WTC11 (cell line): ENCODE measurements around the gene ARHGEF37. TPM values are rescaled to one million over a fixed set of nuclear protein-coding genes. Genes with fewer than 3 reads are reported as not detected.

Source experiments
- ATAC-seq: fragments of 200-7000 bp; cut with Tn5 transposase; 2 replicates; pipeline ENCODE4 v1.10.0; 2021; ENCODE audit warnings: mild to moderate bottlenecking, moderate library complexity
- CTCF ChIA-PET: fragments of 300-600 bp; sonication (Branson Sonifier 250); formaldehyde crosslinking; loops from one replicate; lab custom pipeline; 2021; ENCODE audit warnings: antibody characterized with exemption; lab: Charles Lee
- POLR2A ChIA-PET: fragments of 350-600 bp; sonication (Branson Sonifier 250); formaldehyde crosslinking; loops from one replicate; lab custom pipeline; 2021; ENCODE audit warnings: antibody characterized with exemption; lab: Charles Lee
- DNase-seq: peaks from one replicate; pipeline ENCODE4 v3.0.0; 2021; ENCODE audit warnings: low spot score
- H3K27ac Mint-ChIP-seq: 2 replicates; pipeline ENCODE4 v1.8.0; 2021; ENCODE audit warnings: mixed read lengths
- H3K27me3 Mint-ChIP-seq: 2 replicates; pipeline ENCODE4 v1.8.0; 2021; ENCODE audit warnings: low read depth, mild to moderate bottlenecking, moderate library complexity, mixed read lengths
- H3K36me3 Mint-ChIP-seq: 2 replicates; pipeline ENCODE4 v1.8.0; 2021; ENCODE audit warnings: mixed read lengths
- H3K4me1 Mint-ChIP-seq: 2 replicates; pipeline ENCODE4 v1.8.0; 2022; ENCODE audit warnings: mixed read lengths
- H3K4me3 Mint-ChIP-seq: 2 replicates; pipeline ENCODE4 v1.8.0; 2021; ENCODE audit warnings: mild to moderate bottlenecking, moderate library complexity, mixed read lengths
- H3K9me3 Mint-ChIP-seq: 2 replicates; pipeline ENCODE4 v1.8.0; 2021; ENCODE audit warnings: mixed read lengths
- ATF1 ChIP-seq: sonication (generic); formaldehyde crosslinking; IDR thresholded peaks from 2 replicates; pipeline ENCODE4 v1.8.1; 2023; ENCODE audit warnings: mild to moderate bottlenecking, moderate library complexity, missing genetic modification reagents
- CREM ChIP-seq: sonication (generic); formaldehyde crosslinking; IDR thresholded peaks from 2 replicates; pipeline ENCODE4 v1.8.1; 2022; ENCODE audit warnings: mild to moderate bottlenecking, missing genetic modification reagents, moderate library complexity
- ESRRA ChIP-seq: sonication (generic); formaldehyde crosslinking; IDR thresholded peaks from 2 replicates; pipeline ENCODE4 v1.8.1; 2022; ENCODE audit warnings: mild to moderate bottlenecking, missing genetic modification reagents, borderline replicate concordance
- GABPB1 ChIP-seq: sonication (generic); formaldehyde crosslinking; IDR thresholded peaks from 2 replicates; pipeline ENCODE4 v1.8.1; 2023; ENCODE audit warnings: mild to moderate bottlenecking, missing genetic modification reagents
- GTF2I ChIP-seq: fragments of 250-450 bp; sonication (Bioruptor Pico); conservative IDR thresholded peaks from 2 replicates; pipeline ENCODE4 v1.4.0; 2021; ENCODE audit warnings: mild to moderate bottlenecking
- NFE2L1 ChIP-seq: sonication (generic); formaldehyde crosslinking; IDR thresholded peaks from 2 replicates; pipeline ENCODE4 v1.8.1; 2023; ENCODE audit warnings: missing genetic modification reagents
- NFYB ChIP-seq: sonication (generic); formaldehyde crosslinking; conservative IDR thresholded peaks from 2 replicates; pipeline ENCODE4 v1.8.0; 2022; ENCODE audit warnings: low read depth, missing genetic modification reagents
- NR2C2 ChIP-seq: sonication (generic); formaldehyde crosslinking; IDR thresholded peaks from 2 replicates; pipeline ENCODE4 v1.8.0; 2022; ENCODE audit warnings: mild to moderate bottlenecking, missing genetic modification reagents
- NR3C1 ChIP-seq: sonication (generic); formaldehyde crosslinking; conservative IDR thresholded peaks from 2 replicates; pipeline ENCODE4 v1.8.1; 2023; ENCODE audit warnings: low read depth, mild to moderate bottlenecking, missing genetic modification reagents
- RORB ChIP-seq: fragments of 250-450 bp; sonication (Bioruptor Pico); IDR thresholded peaks from 2 replicates; pipeline ENCODE4 v1.9.0; 2021; ENCODE audit warnings: mild to moderate bottlenecking
- SMAD3 ChIP-seq: sonication (generic); formaldehyde crosslinking; IDR thresholded peaks from 2 replicates; pipeline ENCODE4 v1.8.0; 2022; ENCODE audit warnings: missing genetic modification reagents, mild to moderate bottlenecking, borderline replicate concordance
- TCF7 ChIP-seq: sonication (generic); formaldehyde crosslinking; IDR thresholded peaks from 2 replicates; pipeline ENCODE4 v1.8.0; 2022; ENCODE audit warnings: mild to moderate bottlenecking, low read depth, missing genetic modification reagents, moderate library complexity
- TEAD1 ChIP-seq: sonication (generic); formaldehyde crosslinking; IDR thresholded peaks from 2 replicates; pipeline ENCODE4 v1.8.0; 2022; ENCODE audit warnings: mild to moderate bottlenecking, missing genetic modification reagents
- ZNF317 ChIP-seq: sonication (generic); formaldehyde crosslinking; IDR thresholded peaks from 2 replicates; pipeline ENCODE4 v1.8.1; 2023; ENCODE audit warnings: low read depth, mild to moderate bottlenecking, moderate library complexity, missing genetic modification reagents, borderline replicate concordance
- total RNA-seq: library from RNA; stranded (reverse); gene quantifications from 3 replicates; pipeline ENCODE4 v1.2.3, GENCODE V29; 2021
- TF ChIP-seq, protein P1 (sequence below): fragments of 250-450 bp; sonication (Bioruptor Pico); IDR thresholded peaks from 2 replicates; pipeline ENCODE4 v1.9.0; 2021; ENCODE audit warnings: mild to moderate bottlenecking
- TF ChIP-seq, protein P2 (sequence below): sonication (generic); formaldehyde crosslinking; conservative IDR thresholded peaks from 2 replicates; pipeline ENCODE4 v1.8.1; 2022; ENCODE audit warnings: mild to moderate bottlenecking, missing genetic modification reagents
- TF ChIP-seq, protein P3 (sequence below): sonication (generic); formaldehyde crosslinking; IDR thresholded peaks from 2 replicates; pipeline ENCODE4 v1.8.0; 2023; ENCODE audit warnings: missing genetic modification reagents
- TF ChIP-seq, protein P4 (sequence below): fragments of 250-450 bp; sonication (Bioruptor Pico); IDR thresholded peaks from 2 replicates; pipeline ENCODE4 v1.8.0; 2021; ENCODE audit warnings: mild to moderate bottlenecking
- TF ChIP-seq, protein P5 (sequence below): sonication (generic); formaldehyde crosslinking; IDR thresholded peaks from 2 replicates; pipeline ENCODE4 v1.8.0; 2023; ENCODE audit warnings: missing genetic modification reagents, mild to moderate bottlenecking, borderline replicate concordance
- TF ChIP-seq, protein P6 (sequence below): sonication (generic); formaldehyde crosslinking; IDR thresholded peaks from 2 replicates; pipeline ENCODE4 v1.8.0; 2022; ENCODE audit warnings: mild to moderate bottlenecking, missing genetic modification reagents

The ARHGEF37 gene
- total RNA-seq, 1 experiment from 2014 or later: 1.1 TPM

DNA sequence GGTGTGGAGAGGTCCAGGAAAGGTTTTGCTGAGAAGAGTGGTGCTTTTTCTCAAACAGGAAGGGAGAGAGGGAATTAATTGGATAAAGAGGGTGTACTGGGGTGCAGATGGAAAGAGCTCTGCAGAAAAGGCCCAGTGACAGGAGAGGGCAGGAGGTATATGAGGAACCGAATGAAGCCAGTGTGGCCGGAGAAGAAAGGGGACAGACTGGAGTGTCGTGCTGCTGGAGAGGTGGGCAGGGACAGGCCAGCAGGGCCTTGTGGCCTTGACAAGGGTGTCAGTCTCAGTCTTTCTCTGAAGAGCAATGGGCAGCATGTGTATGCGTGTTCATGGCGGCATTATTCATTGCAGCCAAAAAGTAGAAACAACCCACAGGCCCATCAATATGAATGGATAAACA is 48.1 kb downstream of the ARHGEF37 start:
- CTCF ChIA-PET: interaction anchor here (2.2 kb wide), 1 partner anchor 11 kb away, joined by 14 read pairs; no protein-coding TSS in a partner anchor

DNA sequence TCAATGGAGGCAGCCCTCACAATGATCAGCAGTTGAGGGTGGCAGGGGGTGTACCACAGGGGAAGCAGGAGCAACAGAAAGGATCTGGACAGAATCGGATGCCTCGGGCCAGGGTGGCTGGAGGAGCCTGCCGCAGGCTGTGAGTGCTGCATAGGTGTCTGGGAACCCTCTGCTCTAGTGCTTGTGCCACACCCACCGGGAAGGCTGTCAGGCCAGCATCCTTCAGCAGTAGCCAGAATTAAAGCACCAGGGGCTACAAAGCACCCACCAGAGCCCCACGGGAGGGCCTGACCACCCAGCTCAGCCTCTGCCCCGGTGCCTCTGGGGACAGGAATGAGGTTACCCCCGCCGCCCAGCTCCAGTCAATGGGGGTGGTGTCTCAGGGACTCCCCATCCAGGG is 49.0 kb downstream of the ARHGEF37 start:
- Mint-ChIP-seq H3K27me3 (no peaks in the 10 kb centered on the region), H3K4me1 (peaks cover 31% of the 10 kb centered on the region), H3K36me3 (no peaks in the 10 kb centered on the region), H3K4me3 (no peak overlapping the region), H3K9me3 (no peaks in the 10 kb centered on the region), H3K27ac (no peak overlapping the region)
- CTCF ChIA-PET: interaction anchor here (0.7 kb wide), 1 partner anchor 11 kb away, joined by 3 read pairs; no protein-coding TSS in a partner anchor
- TF ChIP-seq TCF7 (CRISPR knock-in tag): no peak
- no peak for TF ChIP-seq TEAD1 (CRISPR knock-in tag)
- TF ChIP-seq NR3C1 (CRISPR knock-in tag): no peak
- TF ChIP-seq GABPB1 (CRISPR knock-in tag): no peak
- DNase-seq (no peak), ATAC-seq (no peak)
- POLR2A ChIA-PET: no interaction called here

More for the DNA sequence above, 48.1 kb downstream of the ARHGEF37 start:
- POLR2A ChIA-PET: no interaction called here
- H3K4me1 Mint-ChIP-seq: peaks cover 31% of the 10 kb centered on the region
- no peak for TF ChIP-seq NR2C2
- TF ChIP-seq, protein P1, sequence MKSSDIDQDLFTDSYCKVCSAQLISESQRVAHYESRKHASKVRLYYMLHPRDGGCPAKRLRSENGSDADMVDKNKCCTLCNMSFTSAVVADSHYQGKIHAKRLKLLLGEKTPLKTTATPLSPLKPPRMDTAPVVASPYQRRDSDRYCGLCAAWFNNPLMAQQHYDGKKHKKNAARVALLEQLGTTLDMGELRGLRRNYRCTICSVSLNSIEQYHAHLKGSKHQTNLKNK (CRISPR knock-in tag): no peak
- no peak for TF ChIP-seq SMAD3 (CRISPR knock-in tag)
- TF ChIP-seq ESRRA (CRISPR knock-in tag): no peak
- TF ChIP-seq GTF2I (CRISPR knock-in tag): no peak
- TF ChIP-seq, protein P2, sequence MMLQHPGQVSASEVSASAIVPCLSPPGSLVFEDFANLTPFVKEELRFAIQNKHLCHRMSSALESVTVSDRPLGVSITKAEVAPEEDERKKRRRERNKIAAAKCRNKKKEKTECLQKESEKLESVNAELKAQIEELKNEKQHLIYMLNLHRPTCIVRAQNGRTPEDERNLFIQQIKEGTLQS (CRISPR knock-in tag): no peak
- TF ChIP-seq, protein P3, sequence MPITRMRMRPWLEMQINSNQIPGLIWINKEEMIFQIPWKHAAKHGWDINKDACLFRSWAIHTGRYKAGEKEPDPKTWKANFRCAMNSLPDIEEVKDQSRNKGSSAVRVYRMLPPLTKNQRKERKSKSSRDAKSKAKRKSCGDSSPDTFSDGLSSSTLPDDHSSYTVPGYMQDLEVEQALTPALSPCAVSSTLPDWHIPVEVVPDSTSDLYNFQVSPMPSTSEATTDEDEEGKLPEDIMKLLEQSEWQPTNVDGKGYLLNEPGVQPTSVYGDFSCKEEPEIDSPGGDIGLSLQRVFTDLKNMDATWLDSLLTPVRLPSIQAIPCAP (CRISPR knock-in tag): no peak
- DNase-seq (no peak), ATAC-seq (no peak)
- H3K9me3 Mint-ChIP-seq: no peaks in the 10 kb centered on the region
- no peak overlapping the region for H3K27ac Mint-ChIP-seq
- H3K36me3 Mint-ChIP-seq: no peaks in the 10 kb centered on the region
- no peaks in the 10 kb centered on the region for H3K27me3 Mint-ChIP-seq
- H3K4me3 Mint-ChIP-seq: no peak overlapping the region

DNA sequence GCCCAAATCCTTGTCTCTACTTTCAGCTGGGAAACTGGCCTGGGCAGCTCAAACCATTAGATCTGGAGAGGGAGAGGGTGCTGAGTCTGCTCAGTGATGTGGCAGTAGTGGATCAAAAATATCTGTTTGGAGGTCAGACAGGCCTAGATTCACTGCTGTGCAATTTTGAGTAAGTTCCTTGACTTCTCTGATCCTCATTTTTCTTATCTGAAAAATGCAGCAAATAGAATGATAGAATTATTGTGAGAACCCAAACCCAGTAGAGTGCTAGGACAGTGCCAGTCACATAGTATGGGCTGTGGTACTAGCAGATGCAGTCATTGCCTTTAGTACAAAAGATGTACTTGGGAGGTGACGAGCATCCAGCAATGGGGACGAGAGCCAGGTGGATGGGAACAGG is 50.2 kb downstream of the ARHGEF37 start:
- Mint-ChIP-seq H3K4me1 (peaks cover 31% of the 10 kb centered on the region), H3K27ac (no peak overlapping the region), H3K9me3 (no peaks in the 10 kb centered on the region), H3K36me3 (no peaks in the 10 kb centered on the region), H3K27me3 (no peaks in the 10 kb centered on the region), H3K4me3 (no peak overlapping the region)
- DNase-seq: no peak
- no peak for ATAC-seq
- ChIA-PET POLR2A (no interaction called here), CTCF (no interaction called here)
- TF ChIP-seq RORB (CRISPR knock-in tag): no peak
- TF ChIP-seq, protein P4, sequence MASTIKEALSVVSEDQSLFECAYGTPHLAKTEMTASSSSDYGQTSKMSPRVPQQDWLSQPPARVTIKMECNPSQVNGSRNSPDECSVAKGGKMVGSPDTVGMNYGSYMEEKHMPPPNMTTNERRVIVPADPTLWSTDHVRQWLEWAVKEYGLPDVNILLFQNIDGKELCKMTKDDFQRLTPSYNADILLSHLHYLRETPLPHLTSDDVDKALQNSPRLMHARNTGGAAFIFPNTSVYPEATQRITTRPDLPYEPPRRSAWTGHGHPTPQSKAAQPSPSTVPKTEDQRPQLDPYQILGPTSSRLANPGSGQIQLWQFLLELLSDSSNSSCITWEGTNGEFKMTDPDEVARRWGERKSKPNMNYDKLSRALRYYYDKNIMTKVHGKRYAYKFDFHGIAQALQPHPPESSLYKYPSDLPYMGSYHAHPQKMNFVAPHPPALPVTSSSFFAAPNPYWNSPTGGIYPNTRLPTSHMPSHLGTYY (CRISPR knock-in tag): no peak
- TF ChIP-seq, protein P1 (CRISPR knock-in tag): no peak
- TF ChIP-seq, protein P5, sequence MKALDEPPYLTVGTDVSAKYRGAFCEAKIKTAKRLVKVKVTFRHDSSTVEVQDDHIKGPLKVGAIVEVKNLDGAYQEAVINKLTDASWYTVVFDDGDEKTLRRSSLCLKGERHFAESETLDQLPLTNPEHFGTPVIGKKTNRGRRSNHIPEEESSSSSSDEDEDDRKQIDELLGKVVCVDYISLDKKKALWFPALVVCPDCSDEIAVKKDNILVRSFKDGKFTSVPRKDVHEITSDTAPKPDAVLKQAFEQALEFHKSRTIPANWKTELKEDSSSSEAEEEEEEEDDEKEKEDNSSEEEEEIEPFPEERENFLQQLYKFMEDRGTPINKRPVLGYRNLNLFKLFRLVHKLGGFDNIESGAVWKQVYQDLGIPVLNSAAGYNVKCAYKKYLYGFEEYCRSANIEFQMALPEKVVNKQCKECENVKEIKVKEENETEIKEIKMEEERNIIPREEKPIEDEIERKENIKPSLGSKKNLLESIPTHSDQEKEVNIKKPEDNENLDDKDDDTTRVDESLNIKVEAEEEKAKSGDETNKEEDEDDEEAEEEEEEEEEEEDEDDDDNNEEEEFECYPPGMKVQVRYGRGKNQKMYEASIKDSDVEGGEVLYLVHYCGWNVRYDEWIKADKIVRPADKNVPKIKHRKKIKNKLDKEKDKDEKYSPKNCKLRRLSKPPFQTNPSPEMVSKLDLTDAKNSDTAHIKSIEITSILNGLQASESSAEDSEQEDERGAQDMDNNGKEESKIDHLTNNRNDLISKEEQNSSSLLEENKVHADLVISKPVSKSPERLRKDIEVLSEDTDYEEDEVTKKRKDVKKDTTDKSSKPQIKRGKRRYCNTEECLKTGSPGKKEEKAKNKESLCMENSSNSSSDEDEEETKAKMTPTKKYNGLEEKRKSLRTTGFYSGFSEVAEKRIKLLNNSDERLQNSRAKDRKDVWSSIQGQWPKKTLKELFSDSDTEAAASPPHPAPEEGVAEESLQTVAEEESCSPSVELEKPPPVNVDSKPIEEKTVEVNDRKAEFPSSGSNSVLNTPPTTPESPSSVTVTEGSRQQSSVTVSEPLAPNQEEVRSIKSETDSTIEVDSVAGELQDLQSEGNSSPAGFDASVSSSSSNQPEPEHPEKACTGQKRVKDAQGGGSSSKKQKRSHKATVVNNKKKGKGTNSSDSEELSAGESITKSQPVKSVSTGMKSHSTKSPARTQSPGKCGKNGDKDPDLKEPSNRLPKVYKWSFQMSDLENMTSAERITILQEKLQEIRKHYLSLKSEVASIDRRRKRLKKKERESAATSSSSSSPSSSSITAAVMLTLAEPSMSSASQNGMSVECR (CRISPR knock-in tag): no peak
- no peak for TF ChIP-seq ATF1 (CRISPR knock-in tag)
- no peak for TF ChIP-seq NFE2L1 (CRISPR knock-in tag)
- no peak for TF ChIP-seq GTF2I (CRISPR knock-in tag)
- TF ChIP-seq, protein P6, sequence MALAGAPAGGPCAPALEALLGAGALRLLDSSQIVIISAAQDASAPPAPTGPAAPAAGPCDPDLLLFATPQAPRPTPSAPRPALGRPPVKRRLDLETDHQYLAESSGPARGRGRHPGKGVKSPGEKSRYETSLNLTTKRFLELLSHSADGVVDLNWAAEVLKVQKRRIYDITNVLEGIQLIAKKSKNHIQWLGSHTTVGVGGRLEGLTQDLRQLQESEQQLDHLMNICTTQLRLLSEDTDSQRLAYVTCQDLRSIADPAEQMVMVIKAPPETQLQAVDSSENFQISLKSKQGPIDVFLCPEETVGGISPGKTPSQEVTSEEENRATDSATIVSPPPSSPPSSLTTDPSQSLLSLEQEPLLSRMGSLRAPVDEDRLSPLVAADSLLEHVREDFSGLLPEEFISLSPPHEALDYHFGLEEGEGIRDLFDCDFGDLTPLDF (CRISPR knock-in tag): no peak
- TF ChIP-seq NFYB (CRISPR knock-in tag): no peak
- no peak for TF ChIP-seq CREM (CRISPR knock-in tag)
- no peak for TF ChIP-seq ZNF317 (CRISPR knock-in tag)
